ENCODE data around the gene DDO. TPM values are rescaled to one million over a fixed set of nuclear protein-coding genes. Genes with fewer than 3 reads are reported as not detected.

The DDO gene
- total and polyA plus RNA-seq, 3 donors from 2014 or later: 0.19 to 0.73 (median 0.24) TPM

- intact Hi-C loops (cut with DNase I; ENCODE audit: low total_unique reads): no loop called here
- 63 to 65% methylated on average over 2 of the region's 2 CpGs for WGBS, 2 donors
- no peak for DNase-seq
- H3K9me3 ChIP-seq: no peaks in the 10 kb centered on the region
- H3K4me1 ChIP-seq: peaks cover 10% of the 10 kb centered on the region
- no peak overlapping the region for H3K4me3 ChIP-seq
- no peaks in the 10 kb centered on the region for H3K27me3 ChIP-seq
- no peak overlapping the region for H3K27ac ChIP-seq
- TF ChIP-seq CTCF (IDR thresholded peaks at IDR 0.05) (no peak), POLR2A (IDR thresholded peaks at IDR 0.05) (no peak)
- no peaks in the 10 kb centered on the region for H3K36me3 ChIP-seq (ENCODE audit: low read depth, missing control alignments)
These were observed 59.6 kb downstream of the DDO start for GRCh38 chr6:110355727-110356126.

- TF ChIP-seq CTCF (IDR thresholded peaks at IDR 0.05): no peak
- TF ChIP-seq POLR2A (IDR thresholded peaks at IDR 0.05): no peak
- Histone ChIP-seq H3K27me3 (no peaks in the 10 kb centered on the region), H3K9me3 (no peaks in the 10 kb centered on the region), H3K4me3 (no peak overlapping the region), H3K36me3 (ENCODE audit: low read depth, missing control alignments) (no peaks in the 10 kb centered on the region), H3K4me1 (peaks cover 10% of the 10 kb centered on the region), H3K27ac (no peak overlapping the region)
- WGBS, 2 donors: 68 to 71% methylated on average over 2 of the region's 2 CpGs
- no peak for DNase-seq
- intact Hi-C loops (cut with DNase I; ENCODE audit: low total_unique reads): no loop called here
These were observed 60.4 kb downstream of the DDO start for GRCh38 chr6:110355022-110355421.

DNA sequence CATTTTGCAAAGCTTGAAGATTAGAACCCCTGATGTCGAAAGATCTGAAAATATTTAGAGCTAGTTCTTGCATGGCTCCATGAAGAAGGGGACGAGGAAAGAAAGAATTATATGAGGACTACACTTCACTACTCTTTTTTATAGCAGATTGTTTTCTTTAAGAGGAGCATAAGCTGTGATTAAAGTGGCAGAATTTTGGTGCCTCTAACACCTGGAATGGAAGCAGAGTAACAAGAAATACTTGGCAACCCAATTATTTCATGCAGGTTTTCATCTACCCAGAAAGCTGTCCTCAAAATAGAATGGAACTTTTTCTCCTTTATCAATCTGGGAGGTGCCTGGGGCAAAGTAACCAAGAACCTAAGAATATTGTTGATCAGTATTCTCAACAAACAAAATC lies 61.2 kb downstream of the DDO start:
- WGBS, 2 donors: 81 to 87% methylated on average over 2 of the region's 2 CpGs
- Histone ChIP-seq H3K27me3 (no peaks in the 10 kb centered on the region), H3K27ac (no peak overlapping the region), H3K4me1 (peaks cover 10% of the 10 kb centered on the region), H3K9me3 (no peaks in the 10 kb centered on the region), H3K4me3 (no peak overlapping the region), H3K36me3 (ENCODE audit: low read depth, missing control alignments) (no peaks in the 10 kb centered on the region)
- intact Hi-C loops (cut with DNase I; ENCODE audit: low total_unique reads): no loop called here
- DNase-seq: no peak
- TF ChIP-seq POLR2A (IDR thresholded peaks at IDR 0.05): no peak
- no peak for TF ChIP-seq CTCF (IDR thresholded peaks at IDR 0.05)

GRCh38 chr6:110353457-110354001 lies 61.8 kb downstream of the DDO start:
- 71 to 77% methylated on average over 4 of the region's 4 CpGs for WGBS, 2 donors
- intact Hi-C loops (cut with DNase I; ENCODE audit: low total_unique reads): no loop called here
- peaks cover 7% of the 10 kb centered on the region for H3K4me1 ChIP-seq

More at GRCh38 chr6:110353457-110354001, 61.8 kb downstream of the DDO start:
- Histone ChIP-seq H3K27ac (no peak overlapping the region), H3K9me3 (no peaks in the 10 kb centered on the region), H3K27me3 (no peaks in the 10 kb centered on the region), H3K36me3 (ENCODE audit: low read depth, missing control alignments) (no peaks in the 10 kb centered on the region), H3K4me3 (no peak overlapping the region)
- TF ChIP-seq POLR2A (IDR thresholded peaks at IDR 0.05) (no peak), CTCF (IDR thresholded peaks at IDR 0.05) (no peak)
- no peak for DNase-seq
